GM21723 (cell line): ENCODE data around the gene DYNLT1.
"Not testable (repeated sequence)": the region's sequence is repeated elsewhere in the genome, so short reads cannot be mapped to it uniquely, and the experiment has no call there.

Experiments used
- ATAC-seq: cut with Tn5 transposase; IDR thresholded peaks from one replicate; pipeline ENCODE4 v1.9.1; 2021; ENCODE audit warnings: mild to moderate bottlenecking, moderate library complexity; ENCODE audit not compliant: unreplicated experiment

Gene DYNLT1

DNA sequence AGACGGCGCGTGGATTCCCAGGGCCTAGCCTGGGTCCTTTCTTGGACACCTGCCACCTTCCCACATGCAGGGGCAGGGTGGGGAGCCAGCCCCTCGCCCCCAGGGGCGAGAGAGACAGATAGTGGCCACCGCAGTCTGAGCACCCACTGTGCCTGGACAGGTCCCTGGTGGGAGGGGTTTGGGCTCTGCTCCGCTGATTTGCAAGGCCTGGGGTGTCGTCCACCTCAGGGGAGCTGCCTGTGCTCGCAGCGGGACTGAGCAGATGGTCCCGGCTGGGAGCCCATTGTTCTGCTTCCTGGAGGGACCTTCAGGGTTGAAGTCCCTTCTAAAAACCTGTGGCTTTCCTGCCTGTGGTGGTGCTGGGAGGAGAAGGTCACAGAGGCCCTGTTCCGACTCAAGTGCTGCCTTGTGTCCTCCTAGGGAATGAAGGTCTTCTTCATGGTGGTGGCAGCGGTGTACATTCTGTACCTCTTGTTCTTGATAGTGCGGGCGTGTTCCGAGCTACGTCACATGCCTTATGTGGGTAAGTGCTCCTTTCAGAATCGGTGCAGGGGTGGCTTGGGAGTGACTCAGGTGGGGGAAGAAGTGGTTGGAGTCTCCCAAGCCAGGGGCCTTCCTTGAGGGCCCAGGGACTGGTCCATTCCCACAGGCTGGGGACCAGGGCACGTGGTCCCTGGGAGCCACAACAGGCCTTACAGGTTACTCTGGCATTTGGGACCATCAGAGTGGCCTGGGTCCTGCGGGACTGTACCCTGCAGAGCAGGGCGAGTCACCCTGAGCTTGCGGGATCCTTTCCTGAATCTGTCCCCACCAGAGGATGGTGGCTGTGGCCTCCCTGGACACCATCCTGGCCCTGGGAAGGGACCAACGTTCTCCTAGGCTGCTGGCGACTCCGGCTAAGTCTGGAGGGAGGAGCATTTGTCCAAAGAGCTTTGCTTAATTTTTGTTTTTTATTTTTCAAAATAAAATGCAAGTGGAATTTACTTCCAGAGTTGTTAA lies 19.6 kb downstream of the DYNLT1 start:
- no peak for ATAC-seq

DNA sequence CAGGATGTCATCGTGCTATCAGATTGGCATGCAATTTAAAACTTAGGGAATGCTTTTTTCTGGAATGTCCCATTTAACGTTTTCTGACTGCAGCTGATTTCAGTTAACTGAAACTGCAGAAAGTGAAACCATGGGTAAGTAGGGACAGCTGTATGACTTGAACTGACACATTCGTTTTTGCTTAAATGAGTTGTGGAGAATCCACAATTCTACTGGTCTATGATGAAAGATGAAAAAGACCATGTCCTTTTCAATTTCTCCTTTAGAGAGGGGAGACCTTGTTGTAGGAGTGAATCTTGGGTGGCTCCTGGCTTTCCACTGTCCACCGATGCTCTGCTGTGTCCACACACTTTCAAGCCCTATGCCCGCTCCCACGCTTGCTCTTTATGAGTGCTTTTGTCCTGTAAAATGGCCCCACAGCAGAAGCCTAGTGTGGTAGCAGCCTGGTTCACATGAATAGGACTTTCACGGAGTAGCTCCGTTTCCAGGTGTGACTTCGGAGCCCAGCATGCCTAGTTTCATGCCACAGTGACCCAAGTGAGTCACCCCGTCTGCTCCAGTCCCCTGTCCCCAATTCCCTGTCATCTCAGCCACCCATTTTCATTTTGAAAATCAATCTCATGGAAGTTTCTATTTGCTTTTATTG lies 21.9 kb downstream of the DYNLT1 start:
- ATAC-seq = no peak

DNA sequence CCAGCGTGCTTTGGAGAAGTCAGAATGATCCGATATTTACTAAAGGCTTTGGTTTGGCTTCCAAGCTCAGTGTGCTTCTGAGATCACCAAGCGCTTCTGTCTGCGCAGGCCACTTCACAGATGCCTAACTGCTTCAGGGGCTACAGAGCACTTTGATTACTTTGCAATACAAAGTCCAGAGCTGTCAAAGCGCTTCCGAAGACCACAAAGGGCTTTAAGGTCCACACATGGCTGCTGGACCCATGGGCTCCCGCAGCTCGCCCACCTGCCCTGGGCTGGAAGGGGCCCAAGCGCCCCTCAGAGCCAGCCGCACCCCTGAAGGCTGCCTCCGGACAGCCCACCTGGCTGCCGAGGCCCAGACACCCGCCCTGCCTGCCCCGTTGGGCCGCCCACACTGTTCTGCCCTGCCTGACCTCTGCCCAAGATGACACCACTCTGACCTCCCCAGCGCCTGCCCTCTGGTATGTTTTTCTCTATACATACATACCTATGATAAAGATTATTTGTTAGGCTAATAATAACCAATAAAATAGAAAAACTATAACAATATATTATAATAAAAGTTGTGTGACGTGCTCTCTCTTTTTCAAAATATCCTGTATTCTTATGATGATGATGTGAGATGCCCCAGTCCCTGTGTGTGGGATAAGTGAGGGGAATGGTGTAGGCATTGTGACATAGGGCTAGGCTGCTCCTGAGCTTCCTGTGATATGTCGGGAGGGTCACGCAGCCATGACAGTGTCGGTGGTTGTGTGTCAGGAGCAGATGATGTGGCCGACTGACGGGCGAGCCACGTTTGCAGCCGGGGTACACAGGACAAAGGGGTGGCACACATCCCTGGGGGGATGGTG lies 22.6 kb downstream of the DYNLT1 start:
- ATAC-seq = no peak

GRCh38 chr6:158620963-158621693 lies 23.4 kb downstream of the DYNLT1 start:
- ATAC-seq = no peak

DNA sequence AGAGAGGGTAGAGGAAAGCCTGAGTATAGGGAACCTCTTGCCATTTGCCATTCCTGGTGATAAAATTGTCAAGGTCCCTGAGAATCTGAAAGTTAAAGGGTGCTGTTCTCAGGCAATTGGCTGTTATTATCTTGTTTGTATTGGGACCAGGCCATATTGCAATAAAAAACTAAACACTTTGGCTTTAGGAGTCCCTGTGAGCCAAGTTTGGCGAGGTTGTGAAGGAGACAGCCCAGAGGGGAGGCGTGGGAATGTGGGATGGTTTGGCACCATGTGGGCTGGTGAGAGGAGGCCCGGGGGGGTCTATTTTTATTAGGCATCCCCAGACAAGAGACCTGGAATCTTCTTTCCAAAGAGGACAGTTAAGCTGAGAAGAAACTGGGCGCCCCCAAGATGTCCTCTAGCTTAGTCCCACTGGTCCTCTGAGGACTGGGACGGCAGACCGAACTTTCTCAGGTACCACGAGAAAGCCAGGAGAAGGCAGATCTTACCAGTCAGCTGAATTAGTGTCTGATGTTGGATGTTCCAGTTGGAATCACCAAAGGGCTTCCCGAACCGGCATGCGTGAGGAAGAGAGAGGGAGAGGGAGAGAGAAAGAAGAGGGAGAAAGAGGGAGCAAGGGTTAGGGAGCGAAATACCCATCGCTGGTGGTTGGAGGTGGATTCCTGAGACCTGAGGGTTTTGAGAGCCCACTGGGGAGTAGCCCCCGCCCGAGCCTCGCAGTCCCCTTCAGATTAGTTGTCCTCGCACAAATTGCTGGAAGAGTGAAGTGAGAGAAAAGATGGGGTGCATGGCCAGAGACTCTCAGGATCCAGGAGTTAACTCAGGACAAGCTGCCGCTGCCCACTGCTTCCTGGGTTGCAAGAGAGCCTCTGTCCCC lies 24.4 kb downstream of the DYNLT1 start:
- no peak for ATAC-seq

- ATAC-seq = not testable (repeated sequence)
These were observed 26.3 kb downstream of the DYNLT1 start for GRCh38 chr6:158618289-158618688.

GRCh38 chr6:158614606-158615005 lies 29.9 kb downstream of the DYNLT1 start:
- not testable (repeated sequence) for ATAC-seq

DNA sequence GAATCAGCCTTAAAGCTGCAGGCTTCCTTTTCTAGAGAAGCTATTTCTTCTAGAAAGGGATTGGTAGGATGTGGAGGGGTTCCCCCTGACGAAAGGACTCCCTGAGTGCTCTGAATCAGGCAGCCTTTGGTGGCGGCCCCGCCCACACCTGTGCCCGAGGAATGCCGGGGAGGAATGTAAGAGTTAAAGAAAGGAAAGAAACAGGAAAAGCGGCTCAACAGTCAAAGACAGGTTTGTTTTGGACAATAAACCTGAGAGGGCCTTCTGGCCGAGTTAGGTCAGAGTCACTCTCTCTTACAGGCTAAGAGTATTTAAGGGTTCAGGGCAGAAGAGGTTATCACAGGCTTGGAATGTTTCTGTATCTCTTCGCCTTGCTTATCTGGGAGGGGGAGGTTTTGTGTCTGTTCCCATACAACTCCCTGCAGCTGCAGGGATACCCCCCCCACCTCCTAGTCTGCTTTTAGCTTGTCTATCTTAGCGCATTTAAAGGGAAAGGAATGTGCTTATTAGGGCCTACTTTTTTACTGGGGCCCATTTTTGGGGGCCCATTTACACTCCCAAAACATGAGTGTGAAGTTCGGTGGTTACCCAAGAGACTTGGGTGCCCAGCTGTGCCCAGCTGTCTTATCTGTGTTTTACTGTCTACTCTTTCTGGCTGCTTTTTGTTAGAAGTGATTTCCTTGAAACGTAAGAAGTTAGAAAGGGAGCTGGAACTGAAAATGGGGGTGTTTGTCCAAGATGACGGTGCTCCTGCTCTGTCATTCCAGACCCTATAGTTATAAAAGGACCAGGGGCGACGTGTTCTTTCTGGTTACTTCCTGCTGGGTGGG lies 32.8 kb downstream of the DYNLT1 start:
- ATAC-seq = no peak

GRCh38 chr6:158611039-158611438 lies 33.5 kb downstream of the DYNLT1 start:
- no peak for ATAC-seq

- no peak for ATAC-seq
These were observed 34.1 kb downstream of the DYNLT1 start for GRCh38 chr6:158610319-158610968.

GRCh38 chr6:158609455-158610155 lies 34.9 kb downstream of the DYNLT1 start:
- ATAC-seq = no peak

GRCh38 chr6:158608221-158608620 lies 36.3 kb downstream of the DYNLT1 start:
- ATAC-seq = no peak

DNA sequence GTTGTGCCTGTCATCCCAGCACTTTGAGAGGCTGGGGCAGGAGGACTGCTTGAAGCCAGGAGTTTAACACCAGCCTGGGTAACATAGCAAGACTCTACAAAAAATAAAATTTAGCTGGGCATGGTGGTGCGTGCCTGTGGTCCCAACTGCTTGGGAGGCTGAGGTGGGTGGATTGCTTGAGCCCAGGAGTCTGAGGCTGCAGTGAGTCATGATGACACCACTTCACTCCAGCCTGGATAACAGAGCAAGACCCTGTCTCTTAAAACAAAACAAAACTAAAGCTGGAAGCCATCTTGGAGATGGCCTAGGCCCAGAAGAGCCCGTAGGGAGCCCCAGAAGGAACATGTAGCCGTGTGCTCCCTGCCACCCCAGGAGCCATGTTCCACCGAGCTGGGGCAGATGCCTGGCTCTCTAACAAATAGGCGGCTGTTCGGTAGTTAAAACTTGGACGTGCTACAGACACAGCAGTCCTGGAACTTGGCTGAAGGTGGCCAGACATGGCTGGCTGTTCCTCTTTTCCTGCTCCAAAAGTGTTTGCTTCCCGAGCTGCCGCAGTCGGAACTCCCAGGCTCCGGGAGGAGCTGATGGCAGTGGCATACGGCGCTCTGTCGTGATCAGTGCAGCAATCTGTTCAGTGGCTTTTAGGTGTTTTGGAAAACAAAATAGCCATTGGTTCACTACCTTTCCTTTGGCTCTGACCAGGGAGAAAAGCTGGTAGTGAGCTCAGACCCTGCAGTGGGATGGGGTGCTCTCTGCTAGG lies 37.0 kb downstream of the DYNLT1 start:
- no peak for ATAC-seq

DNA sequence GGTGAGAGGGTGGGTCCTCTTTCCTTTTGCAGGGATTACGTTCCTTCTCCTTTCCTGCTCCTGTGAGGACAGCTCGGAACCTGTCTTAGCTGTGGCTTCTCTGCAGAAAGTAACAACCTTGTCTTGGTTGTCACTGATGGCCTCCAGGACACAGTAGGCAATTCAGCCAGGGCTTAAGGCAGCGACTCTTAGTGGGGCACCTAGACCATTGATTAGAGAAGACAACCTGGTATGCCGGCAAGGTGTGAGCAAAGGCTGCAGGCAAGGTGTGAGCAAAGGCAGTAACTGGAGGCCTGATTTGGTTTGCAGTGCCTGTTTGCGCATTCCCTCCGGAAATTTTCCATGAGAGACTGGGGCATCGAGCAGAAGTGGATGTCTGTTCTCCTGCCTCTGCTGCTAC lies 37.6 kb downstream of the DYNLT1 start:
- ATAC-seq = no peak

- ATAC-seq = not testable (repeated sequence)
These were observed 38.5 kb downstream of the DYNLT1 start for GRCh38 chr6:158606011-158606410.

GRCh38 chr6:158605266-158605878 lies 39.2 kb downstream of the DYNLT1 start:
- ATAC-seq = no peak
